Measurements from ENCODE around the gene TMED1.
"Not testable (repeated sequence)": the region's sequence is repeated elsewhere in the genome, so short reads cannot be mapped to it uniquely, and the experiment has no call there.

- not testable (repeated sequence) for TF ChIP-seq POLR2AphosphoS5 (IDR thresholded peaks at IDR 0.05; ENCODE audit: low read depth); CTCF (IDR thresholded peaks at IDR 0.05; ENCODE audit: insufficient read depth, low read length); GABPA (IDR thresholded peaks at IDR 0.05; ENCODE audit: low read depth); REST (IDR thresholded peaks at IDR 0.05; ENCODE audit: insufficient replicate concordance, low read depth); SPI1 (IDR thresholded peaks at IDR 0.05; ENCODE audit: borderline replicate concordance, low read depth)
These were observed 1.6 kb upstream of the TMED1 start for GRCh38 chr19:10837649-10838048.

Measured in HL-60 (cell line).